IPS DF 6.9 (cell line): ENCODE data around the gene SIT1.

Experiments used
- DNase-seq: peaks from one replicate; pipeline ENCODE4 v3.0.0-alpha.2; 2013; ENCODE audit warnings: low read depth, low spot score
- H3K27ac ChIP-seq: one replicate; pipeline ENCODE4 v1.5.1; 2013; ENCODE audit warnings: low read length, control low read depth
- H3K27me3 ChIP-seq: 2 replicates; pipeline ENCODE4 v1.6.1; 2013; ENCODE audit warnings: mild to moderate bottlenecking, low read length; ENCODE audit not compliant: control insufficient read depth, insufficient read depth
- H3K36me3 ChIP-seq: 2 replicates; pipeline ENCODE4 v1.6.1; 2013; ENCODE audit warnings: low read length; ENCODE audit not compliant: control insufficient read depth, insufficient read depth
- H3K4me1 ChIP-seq: 2 replicates; pipeline ENCODE4 v1.6.1; 2013; ENCODE audit warnings: low read length; ENCODE audit not compliant: control insufficient read depth, insufficient read depth
- H3K4me3 ChIP-seq: 2 replicates; pipeline ENCODE4 v1.5.1; 2013; ENCODE audit warnings: mild to moderate bottlenecking, low read length
- H3K9me3 ChIP-seq: 2 replicates; pipeline ENCODE4 v1.6.1; 2013; ENCODE audit warnings: low read length, inconsistent platforms; ENCODE audit not compliant: control insufficient read depth, insufficient read depth
- WGBS: extraction: QIAGEN DNeasy Blood & Tissue Kit; methylation state at CpG from one replicate; pipeline ENCODE4 v1.1.7; 2013; ENCODE audit warnings: mixed read lengths, missing lambda C conversion rate; ENCODE audit not compliant: insufficient read length, insufficient coverage; 5-methylcytosine and 5-hydroxymethylcytosine counted together

Gene SIT1

GRCh38 chr9:35660966-35661415, 10.3 kb upstream of the SIT1 start:
- Histone ChIP-seq H3K9me3 (no peaks in the 10 kb centered on the region), H3K4me3 (no peak overlapping the region), H3K27ac (no peak overlapping the region), H3K4me1 (no peaks in the 10 kb centered on the region), H3K27me3 (no peaks in the 10 kb centered on the region), H3K36me3 (peaks cover 6% of the 10 kb centered on the region)
- no peak for DNase-seq
- no CpG with 5 or more reads among the region's 9 CpGs for WGBS

DNA sequence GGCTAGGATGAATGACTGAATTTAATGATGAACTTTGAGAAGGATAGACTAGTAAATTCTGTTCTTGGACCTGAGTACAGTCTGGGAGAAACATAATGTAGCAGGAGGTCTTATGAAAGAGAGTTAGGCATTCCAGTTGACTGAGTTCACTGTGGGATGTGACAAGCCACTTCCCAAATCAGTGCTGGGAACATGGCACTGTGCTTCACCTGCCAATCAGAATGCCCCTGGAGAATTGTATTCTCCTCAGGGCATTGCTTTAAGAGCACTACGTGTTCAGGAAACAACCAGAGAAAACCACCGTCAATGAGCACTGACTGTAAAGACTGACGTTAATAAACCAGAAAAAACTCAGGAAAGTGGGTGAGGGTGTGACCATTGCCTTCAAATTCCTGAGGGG, 8.6 kb upstream of the SIT1 start:
- no peak overlapping the region for H3K27ac ChIP-seq
- H3K4me3 ChIP-seq = no peak overlapping the region

GRCh38 chr9:35658968-35659220, 8.2 kb upstream of the SIT1 start:
- Histone ChIP-seq H3K27ac (no peak overlapping the region), H3K4me1 (no peaks in the 10 kb centered on the region), H3K36me3 (peaks cover 6% of the 10 kb centered on the region), H3K4me3 (peak overlapping the region; percentile 80; the same call in 1 of the 2 replicates), H3K9me3 (no peaks in the 10 kb centered on the region), H3K27me3 (no peaks in the 10 kb centered on the region)
- WGBS = no CpG with 5 or more reads among the region's 2 CpGs
- no peak for DNase-seq

More for the DNA sequence above, 8.6 kb upstream of the SIT1 start:
- no CpG with 5 or more reads among the region's 3 CpGs for WGBS
- no peak for DNase-seq
- no peaks in the 10 kb centered on the region for H3K27me3 ChIP-seq
- peaks cover 6% of the 10 kb centered on the region for H3K36me3 ChIP-seq
- no peaks in the 10 kb centered on the region for H3K9me3 ChIP-seq
- no peaks in the 10 kb centered on the region for H3K4me1 ChIP-seq

GRCh38 chr9:35658137-35658967, 7.6 kb upstream of the SIT1 start, which contains the start of gene CCDC107:
TSS of gene CCDC107 (plus strand) at chr9:35658292. CDS start at chr9:35658380, 88 bp downstream.
- Histone ChIP-seq H3K27ac (no peak within 1 kb of the TSS), H3K27me3 (no peaks in the 10 kb centered on the region), H3K36me3 (peaks cover 6% of the 10 kb centered on the region), H3K9me3 (no peaks in the 10 kb centered on the region), H3K4me3 (peak within 1 kb of the TSS; percentile 80), H3K4me1 (no peaks in the 10 kb centered on the region)
- no CpG with 5 or more reads among the region's 67 CpGs for WGBS
- no peak for DNase-seq

- H3K27me3 ChIP-seq = no peaks in the 10 kb centered on the region
- peak; percentile 97 for DNase-seq
- no peaks in the 10 kb centered on the region for H3K4me1 ChIP-seq
- no peak within 1 kb of the TSS for H3K27ac ChIP-seq
- H3K9me3 ChIP-seq = no peaks in the 10 kb centered on the region
- H3K4me3 ChIP-seq = peak within 1 kb of the TSS; percentile 80
- WGBS = no CpG with 5 or more reads among the region's 42 CpGs
- peaks cover 6% of the 10 kb centered on the region for H3K36me3 ChIP-seq
These were observed 6.9 kb upstream of the SIT1 start, which contains the start of gene RMRP for GRCh38 chr9:35657546-35658136. TSS of gene RMRP (minus strand) at chr9:35658019.

- no peaks in the 10 kb centered on the region for H3K4me1 ChIP-seq
- no peak for DNase-seq
- WGBS = 100% methylated on average over 2 of the region's 25 CpGs
- H3K36me3 ChIP-seq = peaks cover 6% of the 10 kb centered on the region
- peak overlapping the region; percentile 13; the same call in 1 of the 2 replicates for H3K4me3 ChIP-seq
- H3K9me3 ChIP-seq = no peaks in the 10 kb centered on the region
- H3K27me3 ChIP-seq = no peaks in the 10 kb centered on the region
- no peak overlapping the region for H3K27ac ChIP-seq
These were observed 6.3 kb upstream of the SIT1 start for GRCh38 chr9:35656831-35657545.

DNA sequence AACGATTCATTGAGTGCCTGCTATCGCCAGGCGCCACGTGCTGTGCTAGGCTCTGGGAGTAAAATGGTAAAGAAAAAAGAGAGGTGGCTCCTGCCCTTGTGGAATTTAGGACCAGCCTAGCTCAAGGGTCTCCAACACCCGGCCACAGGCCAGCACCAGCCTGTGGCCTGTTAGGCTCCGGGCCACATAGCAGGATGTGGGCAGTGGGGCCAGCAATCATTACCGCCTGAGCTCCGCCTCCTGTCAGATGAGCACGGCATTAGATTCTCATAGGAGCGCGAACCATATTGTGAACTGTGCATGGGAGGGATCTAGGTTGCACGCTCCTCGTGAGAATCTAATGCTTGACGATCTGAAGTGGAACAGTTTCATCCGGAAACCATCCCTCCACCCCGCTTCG, 5.6 kb upstream of the SIT1 start:
- WGBS = no CpG with 5 or more reads among the region's 17 CpGs
- Histone ChIP-seq H3K4me3 (no peak overlapping the region), H3K27ac (no peak overlapping the region), H3K36me3 (peaks cover 6% of the 10 kb centered on the region), H3K9me3 (no peaks in the 10 kb centered on the region), H3K27me3 (no peaks in the 10 kb centered on the region), H3K4me1 (no peaks in the 10 kb centered on the region)
- no peak for DNase-seq

DNA sequence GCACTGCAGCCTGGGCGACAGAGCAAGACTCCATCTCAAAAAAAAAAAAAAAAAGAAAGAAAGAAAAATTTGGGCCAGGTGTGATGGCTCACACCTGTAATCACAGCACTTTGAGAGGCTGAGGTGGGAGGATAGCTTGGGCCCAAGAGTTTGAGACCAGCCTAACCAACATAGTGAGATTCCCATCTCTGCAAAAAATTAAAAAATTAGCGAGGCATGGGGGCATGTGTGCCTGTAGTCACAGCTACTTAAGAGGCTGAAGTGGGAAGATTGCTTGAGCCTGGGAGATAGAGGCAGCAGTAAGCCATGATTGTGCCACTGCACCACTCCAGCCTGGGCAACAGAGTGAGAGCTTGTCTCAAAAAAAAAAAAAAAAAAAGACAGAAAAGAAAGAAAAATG, 2.9 kb upstream of the SIT1 start:
- WGBS = no CpG with 5 or more reads among the region's 2 CpGs
- Histone ChIP-seq H3K4me3 (no peak overlapping the region), H3K36me3 (no peaks in the 10 kb centered on the region), H3K27ac (no peak overlapping the region), H3K9me3 (no peaks in the 10 kb centered on the region), H3K27me3 (no peaks in the 10 kb centered on the region), H3K4me1 (peaks cover 8% of the 10 kb centered on the region)
- no peak for DNase-seq

DNA sequence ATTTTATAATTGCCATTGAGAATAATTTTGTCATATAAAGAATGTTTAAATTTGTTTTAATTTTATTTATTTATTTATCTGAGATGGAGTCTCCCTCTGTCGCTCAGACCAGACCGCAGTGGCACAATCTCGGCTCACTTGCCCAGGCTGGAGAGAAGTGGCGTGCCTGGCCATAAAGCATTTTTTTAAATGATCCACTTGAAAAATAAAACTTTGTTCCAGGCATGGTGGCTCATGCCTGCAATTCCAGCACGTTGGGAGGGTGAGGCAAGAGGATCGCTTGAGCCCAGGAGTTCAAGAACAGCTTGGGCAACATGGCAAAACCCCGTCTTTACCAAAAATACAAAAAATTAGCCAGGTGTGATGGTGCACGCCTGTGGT, 2.1 kb upstream of the SIT1 start:
- H3K9me3 ChIP-seq = no peaks in the 10 kb centered on the region
- WGBS = no CpG with 5 or more reads among the region's 8 CpGs
- H3K4me1 ChIP-seq = peaks cover 8% of the 10 kb centered on the region
- no peak overlapping the region for H3K27ac ChIP-seq
- no peaks in the 10 kb centered on the region for H3K27me3 ChIP-seq
- no peak for DNase-seq
- no peaks in the 10 kb centered on the region for H3K36me3 ChIP-seq
- no peak overlapping the region for H3K4me3 ChIP-seq

DNA sequence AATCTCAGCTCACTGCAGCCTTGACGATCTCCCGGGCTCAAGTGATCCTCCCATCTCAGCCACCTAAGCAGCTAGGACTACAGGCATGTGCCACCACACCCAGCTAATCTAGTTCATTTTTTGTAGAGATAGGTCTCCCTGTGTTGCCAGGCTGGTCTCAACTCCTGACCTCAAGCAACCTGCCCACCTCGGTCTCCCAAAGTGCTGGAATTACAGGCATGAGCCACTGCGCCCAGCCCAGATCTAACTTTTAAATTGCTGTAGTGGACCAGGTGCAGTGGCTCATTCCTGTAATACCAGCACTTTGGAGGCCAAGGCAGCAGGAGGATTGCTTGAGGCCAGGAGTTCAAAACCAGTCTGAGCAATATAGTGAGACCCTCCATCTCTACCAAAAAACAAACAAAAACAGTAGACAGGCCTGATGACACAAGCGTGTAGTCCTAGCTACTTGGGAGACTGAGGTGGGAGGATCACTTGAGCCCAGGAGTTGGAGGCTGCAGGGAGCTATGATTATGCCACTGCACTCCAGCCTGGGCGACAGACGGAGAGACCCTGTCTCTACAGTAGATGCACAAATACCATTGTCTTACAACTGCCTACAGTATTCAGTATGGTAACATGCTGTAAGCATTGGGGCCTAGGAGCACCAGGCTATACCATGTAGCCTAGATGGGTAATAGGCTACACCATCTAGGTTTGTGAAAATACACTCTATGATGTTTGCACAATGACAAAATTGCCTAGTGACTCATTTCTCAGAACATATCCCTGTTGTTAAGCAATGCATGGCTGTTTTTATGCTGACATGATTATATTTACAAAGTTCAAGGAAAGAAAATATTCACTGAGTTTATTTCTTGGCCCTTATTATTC, 1.5 kb upstream of the SIT1 start:
- no peak for DNase-seq
- no CpG with 5 or more reads among the region's 7 CpGs for WGBS
- no peak overlapping the region for H3K27ac ChIP-seq
- H3K36me3 ChIP-seq = no peaks in the 10 kb centered on the region
- no peaks in the 10 kb centered on the region for H3K9me3 ChIP-seq
- H3K4me1 ChIP-seq = peaks cover 8% of the 10 kb centered on the region
- no peak overlapping the region for H3K4me3 ChIP-seq
- H3K27me3 ChIP-seq = no peaks in the 10 kb centered on the region
